HepG2 (cell line): ENCODE data around the gene FDPS. TPM values are rescaled to one million over a fixed set of nuclear protein-coding genes. Genes with fewer than 3 reads are reported as not detected.

Experiments
- CREM ChIP-seq, 2 experiments: sonication (generic) in 1 of 2; formaldehyde crosslinking in 1 of 2; IDR thresholded peaks; 2 replicates each; pipeline versions ENCODE4 v1.4.0 to v1.6.1; 2016 to 2020; ENCODE audit warnings: antibody characterized with exemption in 1 of 2, mild to moderate bottlenecking in 1 of 2, missing genetic modification reagents in 1 of 2
- DZIP1 ChIP-seq: sonication (generic); formaldehyde crosslinking; IDR thresholded peaks from 2 replicates; pipeline ENCODE4 v1.5.0; 2020; ENCODE audit warnings: mild to moderate bottlenecking, missing genetic modification reagents
- GPBP1L1 ChIP-seq: sonication (generic); formaldehyde crosslinking; IDR thresholded peaks from 2 replicates; pipeline ENCODE4 v1.5.0; 2020; ENCODE audit warnings: mild to moderate bottlenecking, missing genetic modification reagents
- ISL2 ChIP-seq: sonication (generic); formaldehyde crosslinking; IDR thresholded peaks from 2 replicates; pipeline ENCODE4 v1.5.0; 2020; ENCODE audit warnings: missing genetic modification reagents
- JDP2 ChIP-seq: sonication (generic); formaldehyde crosslinking; IDR thresholded peaks from 2 replicates; pipeline ENCODE4 v1.8.1; 2022; ENCODE audit warnings: missing genetic modification reagents, borderline replicate concordance
- ONECUT2 ChIP-seq: sonication (generic); formaldehyde crosslinking; IDR thresholded peaks from 2 replicates; pipeline ENCODE4 v1.4.0; 2020; ENCODE audit warnings: missing genetic modification reagents
- PCBP2 ChIP-seq: fragments of 200-400 bp; formaldehyde crosslinking; optimal IDR thresholded peaks from 2 replicates; pipeline ENCODE3; 2018; ENCODE audit warnings: low read length, low read depth; ENCODE audit not compliant: poor library complexity, severe bottlenecking
- PHF8 ChIP-seq: sonication (generic); formaldehyde crosslinking; IDR thresholded peaks from 2 replicates; pipeline ENCODE4 v1.5.0; 2020; ENCODE audit warnings: missing genetic modification reagents
- SAFB2 ChIP-seq: sonication (generic); formaldehyde crosslinking; IDR thresholded peaks from 2 replicates; pipeline ENCODE4 v1.5.1; 2020; ENCODE audit warnings: missing genetic modification reagents, low read depth, mild to moderate bottlenecking, borderline replicate concordance
- TAF15 ChIP-seq: fragments of 200-400 bp; formaldehyde crosslinking; IDR thresholded peaks from one replicate; pipeline ENCODE4 v1.6.1; 2018; ENCODE audit warnings: mild to moderate bottlenecking, low read depth, low read length; ENCODE audit not compliant: poor library complexity, severe bottlenecking
- ZNF34 ChIP-seq: sonication (generic); formaldehyde crosslinking; IDR thresholded peaks from 2 replicates; pipeline ENCODE4 v1.4.0; 2020; ENCODE audit warnings: mild to moderate bottlenecking, missing genetic modification reagents, borderline replicate concordance
- ZNF574 ChIP-seq: sonication (generic); formaldehyde crosslinking; IDR thresholded peaks from 2 replicates; pipeline ENCODE4 v1.4.0; 2020; ENCODE audit warnings: missing genetic modification reagents
- ZNF605 ChIP-seq: sonication (generic); formaldehyde crosslinking; IDR thresholded peaks from 2 replicates; pipeline ENCODE4 v1.8.0; 2022; ENCODE audit warnings: mild to moderate bottlenecking, missing genetic modification reagents
- ZNF616 ChIP-seq: sonication (generic); formaldehyde crosslinking; IDR thresholded peaks from 2 replicates; pipeline ENCODE4 v1.5.0; 2020; ENCODE audit warnings: low read depth, mild to moderate bottlenecking, missing genetic modification reagents
- ZNF816 ChIP-seq: sonication (generic); formaldehyde crosslinking; IDR thresholded peaks from 2 replicates; pipeline ENCODE4 v1.8.0; 2022; ENCODE audit warnings: missing genetic modification reagents, mild to moderate bottlenecking, borderline replicate concordance
- polyA plus RNA-seq, 8 experiments: library from polyadenylated mRNA; depleted of rRNA in 3 of 8; stranded (reverse) in 7 of 8; unstranded in 1 of 8; fragments of >200 nt; fragmentation: Illumina TruSeq in 4 of 8; extraction: Trizol in 4 of 8; gene quantifications; 2 replicates each; pipeline versions ENCODE4 v1.2.1 to v1.2.3, GENCODE V29; 2011 to 2016; ENCODE audit warnings: low read depth in 4 of 8, missing spikeins in 1 of 8, mixed read lengths in 1 of 8; ENCODE audit not compliant: insufficient read depth in 1 of 8
- total RNA-seq, 5 experiments: library from RNA; depleted of rRNA; stranded (reverse); fragments of >200 nt; fragmentation: Illumina TruSeq; extraction: Trizol; gene quantifications; 2 replicates each; pipeline ENCODE4 v1.2.3, GENCODE V29; 2016; ENCODE audit warnings: low read depth in 1 of 5
- TF ChIP-seq, protein P1 (sequence below): sonication (generic); formaldehyde crosslinking; IDR thresholded peaks from 2 replicates; pipeline ENCODE4 v1.9.0; 2021; ENCODE audit warnings: missing genetic modification reagents, borderline replicate concordance
- TF ChIP-seq, protein P2 (sequence below), 2 experiments: sonication (generic) in 1 of 2; formaldehyde crosslinking in 1 of 2; IDR thresholded peaks; 2 replicates each; pipeline versions ENCODE4 v1.5.1 to v1.6.1; 2011 to 2020; ENCODE audit warnings: borderline replicate concordance in 1 of 2, low read depth in 1 of 2, low read length in 1 of 2, mild to moderate bottlenecking in 1 of 2, missing genetic modification reagents in 1 of 2, moderate library complexity in 1 of 2

FDPS gene
- total and polyA plus RNA-seq, 2 of the 13 experiments (the other 11 are each of a cell fraction or from before 2014, with no cell fraction given): 264 to 519 TPM

GRCh38 chr1:155277070-155277901, 31.4 kb upstream of the FDPS start, which contains the start of gene HCN3 (continued):
- TF ChIP-seq ZNF574 (CRISPR knock-in tag) (peak; percentile 85), CREM (IDR thresholded peaks at IDR 0.05) (no peak), CREM (CRISPR knock-in tag; IDR thresholded peaks at IDR 0.05) (no peak), DZIP1 (CRISPR knock-in tag) (no peak), ISL2 (no peak), ZNF816 (CRISPR knock-in tag) (peak; percentile 36; the same call in 1 of the 2 replicates), ZNF34 (CRISPR knock-in tag) (no peak), GPBP1L1 (CRISPR knock-in tag) (no peak), SAFB2 (CRISPR knock-in tag) (0 out of 2 replicates have a peak, but pooled peaks have one; percentile 66), ZNF605 (CRISPR knock-in tag) (no peak), PHF8 (CRISPR knock-in tag) (peak; percentile 71), TAF15 (peak; percentile 35), PCBP2 (no peak), ONECUT2 (CRISPR knock-in tag) (no peak), JDP2 (CRISPR knock-in tag) (no peak), ZNF616 (CRISPR knock-in tag) (no peak)
- TF ChIP-seq, protein P1, sequence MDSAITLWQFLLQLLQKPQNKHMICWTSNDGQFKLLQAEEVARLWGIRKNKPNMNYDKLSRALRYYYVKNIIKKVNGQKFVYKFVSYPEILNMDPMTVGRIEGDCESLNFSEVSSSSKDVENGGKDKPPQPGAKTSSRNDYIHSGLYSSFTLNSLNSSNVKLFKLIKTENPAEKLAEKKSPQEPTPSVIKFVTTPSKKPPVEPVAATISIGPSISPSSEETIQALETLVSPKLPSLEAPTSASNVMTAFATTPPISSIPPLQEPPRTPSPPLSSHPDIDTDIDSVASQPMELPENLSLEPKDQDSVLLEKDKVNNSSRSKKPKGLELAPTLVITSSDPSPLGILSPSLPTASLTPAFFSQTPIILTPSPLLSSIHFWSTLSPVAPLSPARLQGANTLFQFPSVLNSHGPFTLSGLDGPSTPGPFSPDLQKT (CRISPR knock-in tag): no peak
- TF ChIP-seq, protein P2, sequence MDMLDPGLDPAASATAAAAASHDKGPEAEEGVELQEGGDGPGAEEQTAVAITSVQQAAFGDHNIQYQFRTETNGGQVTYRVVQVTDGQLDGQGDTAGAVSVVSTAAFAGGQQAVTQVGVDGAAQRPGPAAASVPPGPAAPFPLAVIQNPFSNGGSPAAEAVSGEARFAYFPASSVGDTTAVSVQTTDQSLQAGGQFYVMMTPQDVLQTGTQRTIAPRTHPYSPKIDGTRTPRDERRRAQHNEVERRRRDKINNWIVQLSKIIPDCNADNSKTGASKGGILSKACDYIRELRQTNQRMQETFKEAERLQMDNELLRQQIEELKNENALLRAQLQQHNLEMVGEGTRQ (IDR thresholded peaks at IDR 0.05; ENCODE audit: low read depth, low read length): no peak
- TF ChIP-seq, protein P2 (CRISPR knock-in tag; IDR thresholded peaks at IDR 0.05; ENCODE audit: borderline replicate concordance): no peak
